ENCODE measurements around the gene USH2A.

The USH2A gene

GRCh38 chr1:216119600-216119999 lies 303.6 kb downstream of the USH2A start:
- DNase-seq, result no peak

- DNase-seq, result no peak
These were observed 309.1 kb downstream of the USH2A start for GRCh38 chr1:216114180-216114579.

GRCh38 chr1:216113181-216113580 lies 310.1 kb downstream of the USH2A start:
- DNase-seq, result no peak

- no peak for DNase-seq
These were observed 311.4 kb downstream of the USH2A start for GRCh38 chr1:216111842-216112241.

GRCh38 chr1:216095400-216095799 lies 327.8 kb downstream of the USH2A start:
- no peak for DNase-seq

GRCh38 chr1:216090556-216090955 lies 332.7 kb downstream of the USH2A start:
- DNase-seq, result no peak

GRCh38 chr1:216086678-216087077 lies 336.6 kb downstream of the USH2A start:
- DNase-seq, result no peak

- no peak for DNase-seq
These were observed 341.8 kb downstream of the USH2A start for GRCh38 chr1:216081445-216081844.

GRCh38 chr1:216076751-216077150 lies 346.5 kb downstream of the USH2A start:
- no peak for DNase-seq

- no peak for DNase-seq
These were observed 347.9 kb downstream of the USH2A start for GRCh38 chr1:216075339-216075738.

GRCh38 chr1:216073793-216074595 lies 349.3 kb downstream of the USH2A start:
- DNase-seq, result no peak

- no peak for DNase-seq
These were observed 352.0 kb downstream of the USH2A start for GRCh38 chr1:216071262-216071661.

GRCh38 chr1:216064643-216065042 lies 358.6 kb downstream of the USH2A start:
- no peak for DNase-seq

GRCh38 chr1:216057947-216058346 lies 365.3 kb downstream of the USH2A start:
- DNase-seq, result no peak

- DNase-seq, result no peak
These were observed 366.2 kb downstream of the USH2A start for GRCh38 chr1:216057063-216057462.

- DNase-seq, result no peak
These were observed 368.2 kb downstream of the USH2A start for GRCh38 chr1:216055004-216055403.

- no peak for DNase-seq
These were observed 368.6 kb downstream of the USH2A start for GRCh38 chr1:216054600-216054999.

- DNase-seq, result no peak
These were observed 372.2 kb downstream of the USH2A start for GRCh38 chr1:216051071-216051470.

- DNase-seq, result no peak
These were observed 373.4 kb downstream of the USH2A start for GRCh38 chr1:216049741-216050430.

GRCh38 chr1:216047811-216048572 lies 375.3 kb downstream of the USH2A start:
- DNase-seq, result no peak

GRCh38 chr1:216046336-216046735 lies 376.9 kb downstream of the USH2A start:
- DNase-seq, result no peak

GRCh38 chr1:216045400-216045799 lies 377.8 kb downstream of the USH2A start:
- DNase-seq, result no peak

GRCh38 chr1:216044538-216044937 lies 378.7 kb downstream of the USH2A start:
- DNase-seq, result no peak

GRCh38 chr1:216034506-216034905 lies 388.7 kb downstream of the USH2A start:
- DNase-seq, result no peak
